ENCODE measurements around the gene ZBTB45. TPM values are rescaled to one million over a fixed set of nuclear protein-coding genes. Genes with fewer than 3 reads are reported as not detected.

The ZBTB45 gene
- total and polyA plus RNA-seq, 9 of the 15 experiments (the other 6 are each of a cell fraction or from before 2014, with no cell fraction given) = 0.08 to 16.1 (median 1.8) TPM

DNA sequence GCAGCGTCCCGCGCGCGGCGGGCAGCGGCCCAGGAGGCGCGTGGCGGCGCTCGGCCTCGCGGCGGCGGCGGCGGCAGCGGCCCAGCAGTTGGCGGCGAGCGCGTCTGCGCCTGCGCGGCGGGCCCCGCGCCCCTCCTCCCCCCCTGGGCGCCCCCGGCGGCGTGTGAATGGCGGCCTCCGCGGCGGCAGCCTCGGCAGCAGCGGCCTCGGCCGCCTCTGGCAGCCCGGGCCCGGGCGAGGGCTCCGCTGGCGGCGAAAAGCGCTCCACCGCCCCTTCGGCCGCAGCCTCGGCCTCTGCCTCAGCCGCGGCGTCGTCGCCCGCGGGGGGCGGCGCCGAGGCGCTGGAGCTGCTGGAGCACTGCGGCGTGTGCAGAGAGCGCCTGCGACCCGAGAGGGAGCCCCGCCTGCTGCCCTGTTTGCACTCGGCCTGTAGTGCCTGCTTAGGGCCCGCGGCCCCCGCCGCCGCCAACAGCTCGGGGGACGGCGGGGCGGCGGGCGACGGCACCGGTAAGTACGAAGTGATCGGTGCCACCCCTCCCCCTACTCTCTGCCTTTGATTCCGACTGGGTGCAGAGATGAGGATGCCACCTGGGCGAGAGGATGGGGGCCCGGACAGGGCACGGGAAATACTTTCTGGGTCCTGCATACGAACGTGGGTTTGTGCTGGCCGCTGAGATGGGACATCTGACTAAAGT, 25.1 kb upstream of the ZBTB45 start (continued):
- TF ChIP-seq HDAC6 (IDR thresholded peaks at IDR 0.05; ENCODE audit: low read depth, low read length) = no peak
- no peak for TF ChIP-seq ZNF778 (CRISPR knock-in tag; IDR thresholded peaks at IDR 0.05)
- TF ChIP-seq, protein P1, sequence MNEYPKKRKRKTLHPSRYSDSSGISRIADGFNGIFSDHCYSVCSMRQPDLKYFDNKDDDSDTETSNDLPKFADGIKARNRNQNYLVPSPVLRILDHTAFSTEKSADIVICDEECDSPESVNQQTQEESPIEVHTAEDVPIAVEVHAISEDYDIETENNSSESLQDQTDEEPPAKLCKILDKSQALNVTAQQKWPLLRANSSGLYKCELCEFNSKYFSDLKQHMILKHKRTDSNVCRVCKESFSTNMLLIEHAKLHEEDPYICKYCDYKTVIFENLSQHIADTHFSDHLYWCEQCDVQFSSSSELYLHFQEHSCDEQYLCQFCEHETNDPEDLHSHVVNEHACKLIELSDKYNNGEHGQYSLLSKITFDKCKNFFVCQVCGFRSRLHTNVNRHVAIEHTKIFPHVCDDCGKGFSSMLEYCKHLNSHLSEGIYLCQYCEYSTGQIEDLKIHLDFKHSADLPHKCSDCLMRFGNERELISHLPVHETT (CRISPR knock-in tag; conservative IDR thresholded peaks at IDR 0.05 in 1 of 2, IDR thresholded peaks at IDR 0.05 in 1 of 2) = no peak; a peak in 1 of 4 replicates
- no peak for TF ChIP-seq HMG20A (CRISPR knock-in tag; conservative IDR thresholded peaks at IDR 0.05)
- TF ChIP-seq, protein P2, sequence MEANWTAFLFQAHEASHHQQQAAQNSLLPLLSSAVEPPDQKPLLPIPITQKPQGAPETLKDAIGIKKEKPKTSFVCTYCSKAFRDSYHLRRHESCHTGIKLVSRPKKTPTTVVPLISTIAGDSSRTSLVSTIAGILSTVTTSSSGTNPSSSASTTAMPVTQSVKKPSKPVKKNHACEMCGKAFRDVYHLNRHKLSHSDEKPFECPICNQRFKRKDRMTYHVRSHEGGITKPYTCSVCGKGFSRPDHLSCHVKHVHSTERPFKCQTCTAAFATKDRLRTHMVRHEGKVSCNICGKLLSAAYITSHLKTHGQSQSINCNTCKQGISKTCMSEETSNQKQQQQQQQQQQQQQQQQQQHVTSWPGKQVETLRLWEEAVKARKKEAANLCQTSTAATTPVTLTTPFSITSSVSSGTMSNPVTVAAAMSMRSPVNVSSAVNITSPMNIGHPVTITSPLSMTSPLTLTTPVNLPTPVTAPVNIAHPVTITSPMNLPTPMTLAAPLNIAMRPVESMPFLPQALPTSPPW (CRISPR knock-in tag; IDR thresholded peaks at IDR 0.05) = peak; percentile 95
- TF ChIP-seq, protein P3, sequence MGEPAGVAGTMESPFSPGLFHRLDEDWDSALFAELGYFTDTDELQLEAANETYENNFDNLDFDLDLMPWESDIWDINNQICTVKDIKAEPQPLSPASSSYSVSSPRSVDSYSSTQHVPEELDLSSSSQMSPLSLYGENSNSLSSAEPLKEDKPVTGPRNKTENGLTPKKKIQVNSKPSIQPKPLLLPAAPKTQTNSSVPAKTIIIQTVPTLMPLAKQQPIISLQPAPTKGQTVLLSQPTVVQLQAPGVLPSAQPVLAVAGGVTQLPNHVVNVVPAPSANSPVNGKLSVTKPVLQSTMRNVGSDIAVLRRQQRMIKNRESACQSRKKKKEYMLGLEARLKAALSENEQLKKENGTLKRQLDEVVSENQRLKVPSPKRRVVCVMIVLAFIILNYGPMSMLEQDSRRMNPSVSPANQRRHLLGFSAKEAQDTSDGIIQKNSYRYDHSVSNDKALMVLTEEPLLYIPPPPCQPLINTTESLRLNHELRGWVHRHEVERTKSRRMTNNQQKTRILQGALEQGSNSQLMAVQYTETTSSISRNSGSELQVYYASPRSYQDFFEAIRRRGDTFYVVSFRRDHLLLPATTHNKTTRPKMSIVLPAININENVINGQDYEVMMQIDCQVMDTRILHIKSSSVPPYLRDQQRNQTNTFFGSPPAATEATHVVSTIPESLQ (CRISPR knock-in tag; IDR thresholded peaks at IDR 0.05) = 0 out of 2 replicates have a peak, but pooled peaks have one; percentile 40
- TF ChIP-seq, protein P4, sequence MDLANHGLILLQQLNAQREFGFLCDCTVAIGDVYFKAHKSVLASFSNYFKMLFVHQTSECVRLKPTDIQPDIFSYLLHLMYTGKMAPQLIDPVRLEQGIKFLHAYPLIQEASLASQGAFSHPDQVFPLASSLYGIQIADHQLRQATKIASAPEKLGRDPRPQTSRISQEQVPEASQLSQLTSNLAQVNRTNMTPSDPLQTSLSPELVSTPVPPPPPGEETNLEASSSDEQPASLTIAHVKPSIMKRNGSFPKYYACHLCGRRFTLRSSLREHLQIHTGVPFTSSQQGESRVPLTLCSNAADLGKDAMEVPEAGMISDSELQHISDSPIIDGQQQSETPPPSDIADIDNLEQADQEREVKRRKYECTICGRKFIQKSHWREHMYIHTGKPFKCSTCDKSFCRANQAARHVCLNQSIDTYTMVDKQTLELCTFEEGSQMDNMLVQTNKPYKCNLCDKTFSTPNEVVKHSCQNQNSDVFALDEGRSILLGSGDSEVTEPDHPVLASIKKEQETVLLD (IDR thresholded peaks at IDR 0.05) = no peak
- peak; percentile 49 for TF ChIP-seq POLR2G (IDR thresholded peaks at IDR 0.05; ENCODE audit: low read depth, low read length)
- TF ChIP-seq, protein P5, sequence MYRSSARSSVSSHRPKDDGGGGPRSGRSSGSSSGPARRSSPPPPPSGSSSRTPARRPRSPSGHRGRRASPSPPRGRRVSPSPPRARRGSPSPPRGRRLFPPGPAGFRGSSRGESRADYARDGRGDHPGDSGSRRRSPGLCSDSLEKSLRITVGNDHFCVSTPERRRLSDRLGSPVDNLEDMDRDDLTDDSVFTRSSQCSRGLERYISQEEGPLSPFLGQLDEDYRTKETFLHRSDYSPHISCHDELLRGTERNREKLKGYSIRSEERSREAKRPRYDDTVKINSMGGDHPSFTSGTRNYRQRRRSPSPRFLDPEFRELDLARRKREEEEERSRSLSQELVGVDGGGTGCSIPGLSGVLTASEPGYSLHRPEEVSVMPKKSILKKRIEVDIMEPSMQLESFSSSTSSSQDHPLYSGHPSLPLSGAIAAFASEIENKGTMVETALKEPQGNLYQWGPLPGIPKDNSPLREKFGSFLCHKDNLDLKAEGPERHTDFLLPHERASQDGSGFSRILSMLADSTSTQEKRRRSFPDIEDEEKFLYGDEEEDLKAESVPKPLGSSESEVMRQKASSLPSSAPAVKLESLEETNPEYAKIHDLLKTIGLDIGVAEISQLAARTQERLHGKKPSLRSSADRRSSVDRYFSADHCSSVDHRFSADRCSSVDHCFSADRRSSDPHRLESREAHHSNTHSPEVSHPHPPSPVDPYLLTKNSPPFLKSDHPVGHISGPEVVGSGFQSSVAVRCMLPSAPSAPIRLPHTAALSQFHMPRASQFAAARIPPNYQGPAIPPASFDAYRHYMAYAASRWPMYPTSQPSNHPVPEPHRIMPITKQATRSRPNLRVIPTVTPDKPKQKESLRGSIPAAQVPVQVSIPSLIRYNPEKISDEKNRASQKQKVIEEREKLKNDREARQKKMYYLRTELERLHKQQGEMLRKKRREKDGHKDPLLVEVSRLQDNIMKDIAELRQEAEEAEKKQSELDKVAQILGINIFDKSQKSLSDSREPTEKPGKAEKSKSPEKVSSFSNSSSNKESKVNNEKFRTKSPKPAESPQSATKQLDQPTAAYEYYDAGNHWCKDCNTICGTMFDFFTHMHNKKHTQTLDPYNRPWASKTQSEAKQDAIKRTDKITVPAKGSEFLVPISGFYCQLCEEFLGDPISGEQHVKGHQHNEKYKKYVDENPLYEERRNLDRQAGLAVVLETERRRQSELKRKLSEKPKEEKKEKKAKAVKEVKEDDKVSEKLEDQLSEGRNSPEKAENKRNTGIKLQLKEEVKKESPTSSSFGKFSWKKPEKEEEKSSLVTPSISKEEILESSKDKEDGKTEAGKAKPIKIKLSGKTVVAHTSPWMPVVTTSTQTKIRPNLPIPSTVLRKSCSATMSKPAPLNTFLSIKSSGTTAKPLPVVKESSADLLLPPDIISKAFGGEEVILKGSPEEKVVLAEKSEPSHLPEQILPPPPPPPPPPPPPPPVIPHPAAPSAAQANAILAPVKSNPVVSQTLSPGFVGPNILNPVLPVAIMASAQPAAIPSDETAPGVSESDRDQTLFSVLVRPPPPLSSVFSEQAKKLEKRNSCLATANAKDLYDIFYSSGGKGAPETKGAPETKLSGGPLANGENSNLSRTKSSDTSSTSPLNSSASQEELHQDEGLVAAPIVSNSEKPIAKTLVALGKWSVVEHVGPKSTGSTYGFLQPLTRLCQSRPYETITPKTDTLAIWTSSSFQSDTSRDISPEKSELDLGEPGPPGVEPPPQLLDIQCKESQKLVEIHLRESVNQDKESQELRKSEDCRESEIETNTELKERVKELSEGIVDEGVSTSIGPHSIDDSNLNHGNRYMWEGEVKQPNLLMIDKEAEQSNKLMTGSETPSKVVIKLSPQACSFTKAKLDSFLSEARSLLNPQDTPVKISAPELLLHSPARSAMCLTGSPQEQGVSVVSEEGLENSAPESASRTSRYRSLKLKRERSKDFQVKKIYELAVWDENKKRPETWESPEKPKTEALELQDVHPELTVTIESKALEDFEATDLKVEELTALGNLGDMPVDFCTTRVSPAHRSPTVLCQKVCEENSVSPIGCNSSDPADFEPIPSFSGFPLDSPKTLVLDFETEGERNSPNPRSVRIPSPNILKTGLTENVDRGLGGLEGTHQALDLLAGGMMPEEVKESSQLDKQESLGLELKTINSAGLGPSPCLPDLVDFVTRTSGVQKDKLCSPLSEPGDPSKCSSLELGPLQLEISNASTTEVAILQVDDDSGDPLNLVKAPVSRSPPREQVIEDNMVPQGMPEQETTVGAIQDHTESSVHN (IDR thresholded peaks at IDR 0.05; ENCODE audit: borderline replicate concordance in 1 of 2, low read depth in 1 of 2) = no peak
- TF ChIP-seq ZNF57 (CRISPR knock-in tag; IDR thresholded peaks at IDR 0.05) = no peak

Measured in K562 (cell line).